ENCODE measurements around the gene ZFPL1. TPM values are rescaled to one million over a fixed set of nuclear protein-coding genes. Genes with fewer than 3 reads are reported as not detected.

The ZFPL1 gene
- total RNA-seq, 2 experiments from 2014 or later = 38.4 to 43.9 TPM

DNA sequence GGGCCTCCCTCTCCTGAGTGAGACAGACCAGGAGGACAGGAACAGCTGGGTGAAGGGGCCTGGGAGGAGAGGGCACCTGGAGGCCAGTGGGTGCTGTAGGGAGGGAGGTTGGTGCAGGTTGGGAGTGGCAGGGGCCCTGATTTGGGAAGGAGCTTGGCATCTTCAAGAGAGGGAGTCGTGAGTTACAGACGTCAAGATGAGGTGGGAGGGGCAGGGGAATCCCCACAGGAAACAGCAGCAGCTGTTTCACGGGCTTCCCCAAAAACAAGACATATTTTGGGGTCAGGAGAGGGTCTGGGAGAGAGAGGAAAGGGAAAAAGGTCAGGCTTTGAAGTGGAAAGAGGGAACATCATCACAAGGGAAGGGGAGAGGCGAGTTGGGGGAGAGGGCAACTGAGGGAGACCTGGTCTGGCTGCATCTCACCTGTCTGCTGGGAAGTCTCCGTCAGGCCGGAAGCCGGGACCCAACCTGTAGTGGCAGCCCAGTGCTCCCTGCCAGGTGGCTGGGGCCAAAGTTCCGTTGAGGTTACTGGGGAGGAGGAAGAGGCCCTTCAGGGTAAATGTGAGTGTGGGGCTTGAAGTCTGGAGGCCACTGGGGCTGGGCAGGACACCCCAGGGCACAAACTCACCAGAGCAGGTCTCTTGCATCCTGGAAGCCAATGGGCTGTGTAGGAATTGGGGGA is 30.1 kb upstream of the ZFPL1 start:
- intact Hi-C loops (cut with micrococcal nuclease; ENCODE audit: unreplicated experiment) = no loop called here
- peak; percentile 77 for DNase-seq (ENCODE audit: low spot score)
- Histone ChIP-seq H3K9me2 (ENCODE audit: insufficient read depth, low read length) (no peaks in the 10 kb centered on the region), H3K27ac (ENCODE audit: low read depth, low read length, poor library complexity, severe bottlenecking) (peak overlapping the region; percentile 55), H4K20me1 (ENCODE audit: insufficient read depth, low read length) (no peaks in the 10 kb centered on the region), H3K36me3 (ENCODE audit: insufficient read depth, low read length) (no peaks in the 10 kb centered on the region), H3K79me2 (ENCODE audit: insufficient read depth, low read depth, low read length) (no peaks in the 10 kb centered on the region), H3K4me1 (ENCODE audit: insufficient read depth, low read length, poor library complexity, severe bottlenecking) (peaks cover 32% of the 10 kb centered on the region), H3K4me3 (ENCODE audit: low read depth, low read length, poor library complexity, severe bottlenecking) (peak overlapping the region; percentile 34), H3K4me2 (ENCODE audit: low read length) (peak overlapping the region; percentile 68), H2AFZ (ENCODE audit: low read length) (peak overlapping the region; percentile 60), H3K9me3 (ENCODE audit: low read length) (no peaks in the 10 kb centered on the region)
- ChIA-PET CTCF (ENCODE audit: unreplicated experiment) (no interaction called here), POLR2A (interaction anchor here (1.4 kb wide), 1 partner anchor 13 kb away, joined by 4 read pairs; the partner anchor contains the start of gene SAC3D1)
- TF ChIP-seq EZH2phosphoT487 (IDR thresholded peaks at IDR 0.05; ENCODE audit: borderline replicate concordance, low read depth, low read length) = no peak
- TF ChIP-seq, protein P1, sequence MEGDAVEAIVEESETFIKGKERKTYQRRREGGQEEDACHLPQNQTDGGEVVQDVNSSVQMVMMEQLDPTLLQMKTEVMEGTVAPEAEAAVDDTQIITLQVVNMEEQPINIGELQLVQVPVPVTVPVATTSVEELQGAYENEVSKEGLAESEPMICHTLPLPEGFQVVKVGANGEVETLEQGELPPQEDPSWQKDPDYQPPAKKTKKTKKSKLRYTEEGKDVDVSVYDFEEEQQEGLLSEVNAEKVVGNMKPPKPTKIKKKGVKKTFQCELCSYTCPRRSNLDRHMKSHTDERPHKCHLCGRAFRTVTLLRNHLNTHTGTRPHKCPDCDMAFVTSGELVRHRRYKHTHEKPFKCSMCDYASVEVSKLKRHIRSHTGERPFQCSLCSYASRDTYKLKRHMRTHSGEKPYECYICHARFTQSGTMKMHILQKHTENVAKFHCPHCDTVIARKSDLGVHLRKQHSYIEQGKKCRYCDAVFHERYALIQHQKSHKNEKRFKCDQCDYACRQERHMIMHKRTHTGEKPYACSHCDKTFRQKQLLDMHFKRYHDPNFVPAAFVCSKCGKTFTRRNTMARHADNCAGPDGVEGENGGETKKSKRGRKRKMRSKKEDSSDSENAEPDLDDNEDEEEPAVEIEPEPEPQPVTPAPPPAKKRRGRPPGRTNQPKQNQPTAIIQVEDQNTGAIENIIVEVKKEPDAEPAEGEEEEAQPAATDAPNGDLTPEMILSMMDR (conservative IDR thresholded peaks at IDR 0.05; ENCODE audit: low read length) = no peak
- BruUV-seq (replicated peaks) = no TSS peak

DNA sequence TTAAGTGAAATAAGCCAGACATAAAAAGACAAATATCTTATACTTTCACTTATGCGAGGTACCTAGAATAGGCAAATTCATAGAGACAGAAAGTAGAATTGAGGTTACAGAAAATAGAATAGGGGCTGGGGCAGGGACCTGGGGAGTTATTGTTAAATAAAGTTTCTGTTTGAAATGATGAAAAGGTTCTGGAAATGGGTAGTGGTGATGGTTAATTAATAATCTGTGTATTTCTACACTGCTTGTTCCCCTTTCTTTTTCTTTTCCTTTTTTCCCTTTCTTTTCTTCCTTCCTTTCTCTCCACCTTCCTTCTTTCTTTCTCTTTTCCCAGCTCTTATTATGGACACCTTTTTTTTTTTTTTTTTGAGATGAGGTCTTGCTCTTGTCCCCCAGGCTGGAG is 28.5 kb upstream of the ZFPL1 start:
- no peak overlapping the region for H2AFZ ChIP-seq (ENCODE audit: low read length)
- H3K79me2 ChIP-seq (ENCODE audit: insufficient read depth, low read depth, low read length) = no peaks in the 10 kb centered on the region
- no peak for DNase-seq (ENCODE audit: low spot score)
- no peaks in the 10 kb centered on the region for H3K36me3 ChIP-seq (ENCODE audit: insufficient read depth, low read length)
- no TSS peak for BruUV-seq (replicated peaks)
- TF ChIP-seq, protein P1 (conservative IDR thresholded peaks at IDR 0.05; ENCODE audit: low read length) = no peak
- ChIA-PET POLR2A (interaction anchor here (0.6 kb wide), 1 partner anchor 35 kb away, joined by 5 read pairs; no protein-coding TSS in a partner anchor), CTCF (ENCODE audit: unreplicated experiment) (interaction anchor here (0.6 kb wide), 1 partner anchor 79 kb away, joined by 3 read pairs; no protein-coding TSS in a partner anchor)
- H3K4me1 ChIP-seq (ENCODE audit: insufficient read depth, low read length, poor library complexity, severe bottlenecking) = peaks cover 43% of the 10 kb centered on the region
- H3K4me2 ChIP-seq (ENCODE audit: low read length) = 0 out of 2 replicates have a peak overlapping the region, but pooled peaks have one; percentile 8
- H3K9me3 ChIP-seq (ENCODE audit: low read length) = no peaks in the 10 kb centered on the region
- no peak overlapping the region for H3K27ac ChIP-seq (ENCODE audit: low read depth, low read length, poor library complexity, severe bottlenecking)
- H3K4me3 ChIP-seq (ENCODE audit: low read depth, low read length, poor library complexity, severe bottlenecking) = no peak overlapping the region
- no peaks in the 10 kb centered on the region for H3K9me2 ChIP-seq (ENCODE audit: insufficient read depth, low read length)
- no peaks in the 10 kb centered on the region for H4K20me1 ChIP-seq (ENCODE audit: insufficient read depth, low read length)
- intact Hi-C loops (cut with micrococcal nuclease; ENCODE audit: unreplicated experiment) = no loop called here

DNA sequence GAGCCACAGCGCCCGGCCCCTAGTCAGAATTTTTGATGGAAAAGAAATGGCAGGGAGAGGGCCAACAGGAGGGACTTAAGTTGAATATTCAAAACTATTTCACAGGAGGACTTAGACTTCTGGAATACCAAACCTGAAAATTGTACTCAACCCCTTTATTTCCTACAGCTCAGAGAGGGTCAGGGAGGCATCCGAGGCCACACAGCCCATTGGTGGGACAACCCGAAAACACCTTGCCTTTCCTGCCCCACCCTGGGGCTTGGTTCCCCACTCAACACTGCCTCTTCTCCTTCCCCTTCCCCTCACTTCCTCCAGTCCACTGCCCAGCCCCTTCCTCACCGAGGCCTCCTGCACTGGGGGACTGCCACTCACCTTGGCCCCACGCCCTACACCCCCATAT is 27.0 kb upstream of the ZFPL1 start:
- BruUV-seq (replicated peaks) = no TSS peak
- CTCF ChIA-PET (ENCODE audit: unreplicated experiment) = no interaction called here
- H3K9me3 ChIP-seq (ENCODE audit: low read length) = no peaks in the 10 kb centered on the region
- H3K4me2 ChIP-seq (ENCODE audit: low read length) = no peak overlapping the region
- H3K4me3 ChIP-seq (ENCODE audit: low read depth, low read length, poor library complexity, severe bottlenecking) = no peak overlapping the region
- TF ChIP-seq EZH2phosphoT487 (IDR thresholded peaks at IDR 0.05; ENCODE audit: borderline replicate concordance, low read depth, low read length) = no peak
- TF ChIP-seq, protein P1 (conservative IDR thresholded peaks at IDR 0.05; ENCODE audit: low read length) = no peak
- H3K9me2 ChIP-seq (ENCODE audit: insufficient read depth, low read length) = no peaks in the 10 kb centered on the region
- H2AFZ ChIP-seq (ENCODE audit: low read length) = no peak overlapping the region
- DNase-seq (ENCODE audit: low spot score) = no peak
- no peaks in the 10 kb centered on the region for H3K79me2 ChIP-seq (ENCODE audit: insufficient read depth, low read depth, low read length)
- POLR2A ChIA-PET = interaction anchor here (0.6 kb wide), 1 partner anchor 387 kb away, joined by 3 read pairs; no protein-coding TSS in a partner anchor
- H3K36me3 ChIP-seq (ENCODE audit: insufficient read depth, low read length) = no peaks in the 10 kb centered on the region
- H4K20me1 ChIP-seq (ENCODE audit: insufficient read depth, low read length) = no peaks in the 10 kb centered on the region
- no peak overlapping the region for H3K27ac ChIP-seq (ENCODE audit: low read depth, low read length, poor library complexity, severe bottlenecking)
- intact Hi-C loops (cut with micrococcal nuclease; ENCODE audit: unreplicated experiment) = no loop called here
- peaks cover 46% of the 10 kb centered on the region for H3K4me1 ChIP-seq (ENCODE audit: insufficient read depth, low read length, poor library complexity, severe bottlenecking)
